Endothelial cell of umbilical vein (primary cell): Measurements from ENCODE around the gene KCNQ1OT1.

ENCODE experiments used
- CTCF ChIP-seq, 2 donors: IDR thresholded peaks; 1 replicate in 1 of 2; 2 replicates in 1 of 2; pipeline ENCODE4 v1.5.1; 2011; ENCODE audit warnings: low read length in 2 of 2, mild to moderate bottlenecking in 2 of 2, moderate library complexity in 2 of 2, control low read depth in 1 of 2, inconsistent platforms in 1 of 2, low read depth in 1 of 2; ENCODE audit not compliant: insufficient read depth in 1 of 2; ENCODE audit errors: extremely low read depth in 1 of 2
- EZH2 ChIP-seq: IDR thresholded peaks from 2 replicates; pipeline ENCODE4 v1.6.1; 2012; ENCODE audit warnings: borderline replicate concordance, low read depth, mild to moderate bottlenecking, moderate library complexity, low read length, inconsistent platforms; ENCODE audit not compliant: severe bottlenecking
- MYC ChIP-seq: IDR thresholded peaks from one replicate; pipeline ENCODE4 v1.6.1; 2011; ENCODE audit warnings: mild to moderate bottlenecking, low read depth, low read length
- POLR2A ChIP-seq: IDR thresholded peaks from 2 replicates; pipeline ENCODE4 v1.6.1; 2012; ENCODE audit warnings: low read depth, mild to moderate bottlenecking, control low read depth, low read length
- POLR2AphosphoS5 ChIP-seq: IDR thresholded peaks from 2 replicates; pipeline ENCODE4 v1.6.1; 2012; ENCODE audit warnings: low read depth, mild to moderate bottlenecking, control low read depth, low read length, moderate library complexity; ENCODE audit not compliant: insufficient read depth

- no peak for TF ChIP-seq POLR2A
- no peak for TF ChIP-seq CTCF (IDR thresholded peaks at IDR 0.05; ENCODE audit: extremely low read depth in 1 of 2, insufficient read depth in 1 of 2, low read depth in 1 of 2, low read length in 2 of 2)
- TF ChIP-seq EZH2, result no peak
- no peak for TF ChIP-seq POLR2AphosphoS5
- no peak for TF ChIP-seq MYC
Observed at GRCh38 chr11:2709429-2709828, 9.6 kb upstream of the KCNQ1OT1 start.
